PC-9 (cell line): ENCODE results near the gene A2ML1. TPM values are rescaled to one million over a fixed set of nuclear protein-coding genes. Genes with fewer than 3 reads are reported as not detected.

Experiments
- BruUV-seq: library from RNA; stranded (reverse); fragments of 400-500 nt; replicated peaks from 2 replicates; lab custom pipeline; 2021; lab: Mats Ljungman, UMichigan
- CTCF ChIA-PET: fragments of 300-600 bp; sonication (Branson Sonifier 250); formaldehyde crosslinking; loops from one replicate; lab custom pipeline; 2022; ENCODE audit warnings: antibody characterized with exemption; lab: Charles Lee
- POLR2A ChIA-PET: fragments of 300-600 bp; sonication (Branson Sonifier 250); formaldehyde crosslinking; loops from one replicate; lab custom pipeline; 2022; ENCODE audit warnings: antibody characterized with exemption; ENCODE audit not compliant: unreplicated experiment; lab: Charles Lee
- DNase-seq, 2 experiments: peaks; one replicate each; pipeline versions ENCODE4 v3.0.0 to v3.0.0-alpha.2; 2015 to 2022; ENCODE audit warnings: mixed read lengths in 1 of 2
- H2AFZ ChIP-seq: fragments of 200-600 bp; sonication (generic); 2 replicates; pipeline ENCODE4 v1.8.1; 2017; ENCODE audit warnings: antibody characterized with exemption
- H3F3A ChIP-seq: fragments of 200-600 bp; sonication (generic); 2 replicates; pipeline ENCODE4 v1.8.1; 2017; ENCODE audit warnings: antibody characterized with exemption, mild to moderate bottlenecking, low read depth; ENCODE audit not compliant: insufficient read depth
- H3K27ac ChIP-seq: fragments of 200-600 bp; sonication (generic); 2 replicates; pipeline ENCODE4 v1.6.1; 2016; ENCODE audit warnings: mixed run types
- H3K27me3 ChIP-seq: fragments of 200-600 bp; sonication (generic); 2 replicates; pipeline ENCODE4 v1.6.1; 2016; ENCODE audit warnings: low read depth, mixed run types; ENCODE audit not compliant: insufficient read depth
- H3K36me3 ChIP-seq: fragments of 200-600 bp; sonication (generic); 2 replicates; pipeline ENCODE4 v1.6.1; 2016; ENCODE audit warnings: low read depth, mixed run types
- H3K4me1 ChIP-seq: fragments of 200-600 bp; sonication (generic); replicated peaks from 2 replicates; pipeline ENCODE4 v1.6.1; 2016; ENCODE audit warnings: mixed run types; ENCODE audit not compliant: insufficient read depth
- H3K4me2 ChIP-seq: fragments of 200-600 bp; sonication (generic); 2 replicates; pipeline ENCODE4 v1.6.1; 2017; ENCODE audit warnings: mixed run types
- H3K4me3 ChIP-seq: fragments of 200-600 bp; sonication (generic); 2 replicates; pipeline ENCODE4 v1.6.1; 2016; ENCODE audit warnings: mixed run types
- H3K79me2 ChIP-seq: fragments of 200-600 bp; sonication (generic); 2 replicates; pipeline ENCODE4 v1.6.1; 2017; ENCODE audit warnings: low read depth, mixed run types
- H3K9me2 ChIP-seq: fragments of 200-600 bp; sonication (generic); 2 replicates; pipeline ENCODE4 v1.8.1; 2017; ENCODE audit warnings: mild to moderate bottlenecking; ENCODE audit not compliant: insufficient read depth
- H3K9me3 ChIP-seq: fragments of 200-600 bp; sonication (generic); 2 replicates; pipeline ENCODE4 v1.8.1; 2016; ENCODE audit warnings: low read depth; ENCODE audit not compliant: insufficient read depth
- H4K20me1 ChIP-seq: fragments of 200-600 bp; sonication (generic); 2 replicates; pipeline ENCODE4 v1.8.1; 2017; ENCODE audit not compliant: insufficient read depth
- CTCF ChIP-seq: fragments of 200-600 bp; sonication (generic); conservative IDR thresholded peaks from 2 replicates; pipeline ENCODE4 v1.6.1; 2017; ENCODE audit warnings: mixed run types, antibody characterized with exemption, mild to moderate bottlenecking, moderate library complexity
- EZH2 ChIP-seq: fragments of 200-600 bp; sonication (generic); IDR thresholded peaks from 2 replicates; pipeline ENCODE4 v1.8.0; 2017; ENCODE audit warnings: antibody characterized with exemption, low read depth
- intact Hi-C: fragments of 100-400 bp; cut with micrococcal nuclease; formaldehyde crosslinking; loops from one replicate; pipeline ENCODE4 v1.10.0; 2022; ENCODE audit not compliant: unreplicated experiment
- total RNA-seq: library from RNA; stranded (reverse); gene quantifications from 2 replicates; pipeline ENCODE4 v1.2.3, GENCODE V29; 2021

A2ML1 gene
- total RNA-seq, 1 experiment from 2014 or later = 17.3 TPM

- H2AFZ ChIP-seq = no peak overlapping the region
- no peaks in the 10 kb centered on the region for H3K27me3 ChIP-seq
- intact Hi-C loops = no loop called here
- no peak overlapping the region for H3K27ac ChIP-seq
- BruUV-seq = no TSS peak
- H3K4me1 ChIP-seq = peaks cover 12% of the 10 kb centered on the region
- no peak overlapping the region for H3K4me3 ChIP-seq
- H3K36me3 ChIP-seq = no peaks in the 10 kb centered on the region
- POLR2A ChIA-PET = no interaction called here
- no peaks in the 10 kb centered on the region for H3K9me2 ChIP-seq
- no peaks in the 10 kb centered on the region for H4K20me1 ChIP-seq
- H3F3A ChIP-seq = peaks cover 9% of the 10 kb centered on the region
- H3K79me2 ChIP-seq = no peaks in the 10 kb centered on the region
- no peak for DNase-seq
- CTCF ChIA-PET = no interaction called here
- H3K4me2 ChIP-seq = no peak overlapping the region
- no peaks in the 10 kb centered on the region for H3K9me3 ChIP-seq
- TF ChIP-seq EZH2 (no peak), CTCF (no peak)
Observed at GRCh38 chr12:8906266-8907180, 84.1 kb downstream of the A2ML1 start.

GRCh38 chr12:8907513-8907912, 85.1 kb downstream of the A2ML1 start:
- POLR2A ChIA-PET = no interaction called here
- Histone ChIP-seq H3K27ac (no peak overlapping the region), H3K36me3 (no peaks in the 10 kb centered on the region), H3K4me1 (peaks cover 22% of the 10 kb centered on the region), H3K4me3 (no peak overlapping the region), H3K27me3 (no peaks in the 10 kb centered on the region), H4K20me1 (no peaks in the 10 kb centered on the region), H3F3A (peaks cover 19% of the 10 kb centered on the region), H3K4me2 (no peak overlapping the region), H3K79me2 (no peaks in the 10 kb centered on the region), H3K9me2 (no peaks in the 10 kb centered on the region), H2AFZ (no peak overlapping the region), H3K9me3 (no peaks in the 10 kb centered on the region)
- BruUV-seq = no TSS peak
- TF ChIP-seq CTCF (no peak), EZH2 (no peak)
- CTCF ChIA-PET = no interaction called here
- intact Hi-C loops = no loop called here
- DNase-seq = no peak

- intact Hi-C loops = loop anchor here (10.0 kb wide), 1 partner anchor 85 kb away; the partner anchor contains the start of gene A2ML1
- Histone ChIP-seq H3K4me3 (no peak overlapping the region), H3K36me3 (no peaks in the 10 kb centered on the region), H3K27ac (no peak overlapping the region), H3K4me1 (peaks cover 37% of the 10 kb centered on the region), H3K9me2 (no peaks in the 10 kb centered on the region), H4K20me1 (no peaks in the 10 kb centered on the region), H3K79me2 (no peaks in the 10 kb centered on the region), H3K4me2 (no peak overlapping the region), H3K27me3 (no peaks in the 10 kb centered on the region), H3K9me3 (no peaks in the 10 kb centered on the region), H3F3A (peaks cover 35% of the 10 kb centered on the region), H2AFZ (no peak overlapping the region)
- CTCF ChIA-PET = interaction anchor here (1.4 kb wide), 1 partner anchor 19 kb away, joined by 6 read pairs; no protein-coding TSS in a partner anchor
- DNase-seq = no peak
- TF ChIP-seq CTCF (no peak), EZH2 (no peak)
- POLR2A ChIA-PET = interaction anchor here (0.7 kb wide), 1 partner anchor 253 kb away, joined by 8 read pairs; no protein-coding TSS in a partner anchor
- no TSS peak for BruUV-seq
Observed at GRCh38 chr12:8909752-8910151, 87.3 kb downstream of the A2ML1 start.
